GM19328 (cell line): ENCODE data around the gene NSMF.

ENCODE experiments used
- ATAC-seq: cut with Tn5 transposase; IDR thresholded peaks from one replicate; pipeline ENCODE4 v1.9.1; 2021; ENCODE audit warnings: mild to moderate bottlenecking, moderate library complexity; ENCODE audit not compliant: unreplicated experiment

Gene NSMF

DNA sequence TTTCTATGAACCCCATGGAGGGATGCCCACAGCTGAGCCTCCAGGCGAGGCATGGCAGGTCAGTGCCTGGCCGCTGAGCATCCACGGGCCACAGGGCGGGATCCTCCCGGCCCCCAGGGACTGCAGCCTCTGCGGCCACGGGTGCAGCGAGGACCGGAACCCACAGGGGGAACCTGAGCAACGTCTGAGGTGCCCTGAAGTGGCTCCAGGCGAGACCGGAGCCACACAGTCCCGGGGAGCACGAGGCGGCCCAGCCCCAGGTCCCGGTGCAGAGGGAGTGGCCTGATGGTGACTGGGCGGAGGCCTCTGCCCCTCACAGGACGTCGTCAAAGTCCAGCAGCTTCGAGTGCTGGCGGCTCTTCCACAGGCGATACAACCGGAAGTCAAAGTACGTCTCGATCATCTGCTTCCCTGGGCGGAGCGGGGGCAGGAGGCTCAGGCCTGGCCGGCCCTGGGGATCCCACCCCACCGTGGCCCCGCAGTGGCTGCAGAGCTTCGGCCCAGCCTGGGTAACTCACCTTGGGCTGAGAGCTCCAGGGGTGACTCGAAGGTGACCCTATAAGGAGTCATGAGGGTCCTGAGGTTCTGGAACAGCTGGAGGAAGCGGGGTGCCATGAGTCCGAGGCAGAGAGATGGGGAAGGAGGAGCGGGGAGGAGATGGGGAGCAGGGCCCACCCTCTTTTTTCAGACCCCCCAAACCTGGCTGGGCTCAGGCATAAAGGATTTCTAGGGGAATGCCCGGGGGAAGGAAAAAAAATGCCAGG is 9.9 kb downstream of the NSMF start:
- no peak for ATAC-seq

DNA sequence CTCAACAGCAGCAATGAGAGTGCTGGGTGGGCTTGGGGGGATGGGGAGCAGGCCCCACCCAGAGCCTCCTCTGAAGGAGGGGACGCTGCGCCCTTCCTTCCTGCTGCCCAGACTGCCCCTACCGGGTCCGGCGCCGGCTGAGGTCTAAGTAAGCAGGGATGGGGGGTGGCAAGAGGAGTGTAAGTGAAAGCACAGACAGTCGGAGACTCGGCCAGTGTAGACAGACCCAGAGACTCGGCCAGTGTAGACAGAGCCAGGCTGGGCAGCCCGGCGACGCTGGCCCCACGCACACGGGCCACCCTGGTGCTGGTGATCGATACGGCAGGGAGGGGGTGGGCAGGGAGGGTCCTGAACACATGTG is 10.6 kb downstream of the NSMF start:
- no peak for ATAC-seq

DNA sequence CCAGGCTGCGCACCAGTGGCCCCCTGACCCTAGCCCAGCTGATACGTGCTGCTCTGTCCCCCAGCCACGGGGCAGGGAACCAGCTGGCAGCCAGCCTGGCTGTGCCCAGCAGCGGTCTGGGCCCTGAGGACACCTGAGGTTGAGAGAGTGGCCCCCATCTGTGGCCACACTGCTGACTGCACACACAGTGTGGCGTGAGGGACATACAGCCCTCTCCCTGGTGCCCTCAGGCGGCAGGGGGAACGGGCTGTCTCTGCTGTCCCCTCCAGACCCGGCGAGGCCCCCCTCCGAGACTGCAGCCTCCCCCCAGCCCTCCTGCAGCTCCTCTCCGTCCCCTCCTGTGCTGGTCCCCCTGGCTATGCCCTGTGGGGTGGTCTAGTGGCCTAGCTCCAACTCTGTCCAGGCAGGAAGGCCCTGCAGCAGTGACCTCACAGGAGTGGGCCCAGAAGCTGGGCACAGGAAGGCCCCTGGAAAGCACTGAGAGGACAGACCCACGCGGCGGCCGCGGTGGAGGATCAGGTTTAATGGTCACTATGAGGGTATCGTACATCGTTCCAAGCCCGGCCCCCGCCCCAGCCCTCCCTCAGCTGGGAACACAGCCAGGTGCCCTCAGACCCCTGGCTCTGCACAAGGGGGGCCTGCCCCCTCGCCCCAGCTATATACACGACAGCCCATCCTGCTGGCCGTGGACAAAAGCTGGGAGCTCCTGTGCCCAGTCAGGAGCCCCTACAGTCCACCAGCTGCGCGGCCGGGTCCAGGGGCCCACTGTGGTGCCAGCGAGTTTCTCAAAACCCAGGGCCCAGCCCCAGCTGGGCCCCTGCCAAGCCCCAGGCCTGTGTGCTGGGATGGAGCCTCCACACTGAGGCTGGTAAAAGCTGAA is 11.2 kb downstream of the NSMF start:
- no peak for ATAC-seq

DNA sequence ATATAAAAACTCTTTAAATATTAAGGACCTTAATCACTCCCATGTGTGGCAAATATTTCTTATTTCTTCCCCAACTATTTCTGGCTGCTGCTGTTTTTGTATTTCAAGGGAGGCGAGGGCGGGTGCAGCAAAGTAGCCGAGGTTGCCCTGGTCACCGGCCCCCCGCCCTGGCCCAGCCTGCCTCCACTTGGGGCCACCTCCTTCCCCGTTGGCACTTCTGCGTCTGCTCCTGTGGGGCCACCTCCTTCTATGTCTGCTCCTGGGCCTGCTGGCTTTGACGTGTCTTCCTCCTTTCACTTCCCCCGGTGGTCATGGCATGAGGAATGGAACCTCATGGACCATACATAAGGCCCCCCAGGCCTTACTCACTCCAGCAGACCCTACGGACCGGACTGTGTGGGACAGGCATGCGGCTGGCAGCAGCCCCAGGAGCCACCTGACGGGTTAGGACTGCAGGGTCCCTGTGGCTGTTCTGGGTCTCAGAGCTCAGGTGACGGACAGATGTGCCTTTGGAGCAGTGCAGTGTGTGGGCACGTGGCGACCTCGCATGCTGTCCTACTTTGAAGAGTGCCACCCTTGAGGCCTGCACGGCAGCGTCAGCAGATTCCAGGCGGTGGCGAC is 12.2 kb downstream of the NSMF start:
- no peak for ATAC-seq

DNA sequence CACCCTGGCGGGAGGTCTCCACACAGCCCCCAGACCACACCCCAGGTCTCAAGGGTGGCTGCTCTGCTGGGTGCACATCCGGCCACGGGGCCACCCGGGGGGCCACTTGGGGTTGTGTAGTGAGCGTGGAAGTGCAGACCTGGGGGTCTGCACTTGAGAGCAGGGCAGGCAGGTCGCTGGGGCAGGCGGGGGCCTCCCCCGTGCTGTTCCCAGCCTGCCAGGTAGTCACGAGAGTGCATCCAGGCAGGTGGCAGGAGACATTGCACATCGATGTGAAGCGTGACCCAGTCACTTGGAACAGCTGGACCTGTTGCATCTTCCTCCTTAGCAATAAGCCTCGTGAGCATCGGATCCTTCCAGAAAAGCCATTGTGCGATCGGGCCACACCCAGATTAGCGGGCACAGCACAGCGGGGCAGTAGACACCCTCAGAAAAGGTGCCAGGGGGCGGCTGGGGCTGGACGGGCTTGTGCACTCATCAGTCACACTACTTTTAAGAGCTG is 13.2 kb downstream of the NSMF start:
- no peak for ATAC-seq

DNA sequence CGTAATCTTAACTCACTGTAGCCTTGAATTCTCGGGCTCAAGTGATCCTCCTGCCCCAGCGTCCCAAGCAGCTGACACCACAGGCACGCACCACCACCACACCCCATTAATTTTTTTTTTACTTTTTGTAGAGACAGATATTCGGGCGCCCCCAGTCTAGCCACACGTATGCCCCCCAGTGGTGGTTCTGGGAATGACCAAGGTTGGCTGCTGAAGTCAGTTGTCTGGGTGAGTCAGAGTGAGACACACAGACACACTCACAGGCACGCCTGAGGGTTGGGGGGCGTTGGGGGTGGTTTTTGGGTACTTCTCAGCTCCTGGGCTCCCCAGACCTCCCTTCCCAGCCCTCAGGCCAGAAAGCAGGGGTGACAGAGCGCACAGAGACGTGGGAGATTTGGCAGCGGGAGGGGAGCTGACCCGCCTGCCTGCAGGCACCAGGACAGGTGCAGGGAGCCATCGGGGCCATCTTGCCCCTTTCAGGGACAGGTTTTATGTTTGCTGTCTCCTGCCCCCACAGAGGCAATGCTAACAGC is 13.8 kb downstream of the NSMF start:
- ATAC-seq = no peak

DNA sequence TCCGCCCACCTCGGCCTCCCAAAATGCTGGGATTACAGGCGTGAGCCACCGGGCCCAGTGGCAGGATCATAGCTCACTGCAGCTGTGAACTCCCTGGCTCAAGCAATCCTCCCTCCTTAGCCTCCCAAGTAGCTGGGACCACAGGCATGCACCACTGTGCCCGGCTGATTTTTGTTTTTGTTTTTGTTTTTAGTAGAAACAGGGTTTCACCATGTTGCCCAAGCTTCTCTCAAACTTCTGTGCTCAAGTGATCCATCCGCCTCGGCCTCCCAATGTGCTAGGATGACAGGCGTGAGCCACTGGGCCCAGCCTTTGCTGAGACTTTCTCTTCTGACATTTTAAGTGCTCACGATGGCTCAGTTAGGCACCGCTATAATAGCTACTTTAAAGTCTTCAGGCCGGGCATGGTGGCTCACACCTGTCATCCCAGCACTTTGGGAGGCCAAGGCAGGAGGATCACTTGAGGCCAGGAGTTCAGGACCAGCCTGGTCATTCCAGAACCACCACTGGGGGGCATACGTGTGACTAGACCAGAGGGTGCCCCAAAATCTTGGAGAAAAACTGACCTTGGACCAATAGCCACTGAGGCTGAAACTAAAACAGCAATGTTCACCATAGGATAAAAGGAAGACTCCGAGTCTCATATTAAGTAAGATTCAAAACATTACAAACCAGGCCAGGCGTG is 14.9 kb downstream of the NSMF start:
- ATAC-seq = no peak

DNA sequence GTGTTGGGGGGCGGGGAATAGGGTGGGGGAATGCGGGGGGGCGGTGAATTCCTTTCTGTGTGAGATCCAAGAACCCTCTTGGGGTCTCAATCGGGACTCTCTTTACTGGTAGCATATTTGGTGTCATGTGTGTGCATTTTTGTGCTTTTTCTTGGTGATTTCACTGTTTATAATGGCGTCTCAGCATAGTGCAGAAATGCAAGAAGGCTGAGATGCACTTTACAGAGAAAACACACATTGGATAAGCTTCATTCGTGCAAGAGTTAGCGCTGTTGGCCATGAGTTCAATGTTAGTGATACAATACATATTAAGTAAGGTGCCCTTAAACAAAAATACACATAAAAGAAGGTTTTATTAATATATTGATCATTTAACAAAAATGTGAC is 17.2 kb downstream of the NSMF start:
- ATAC-seq = no peak

DNA sequence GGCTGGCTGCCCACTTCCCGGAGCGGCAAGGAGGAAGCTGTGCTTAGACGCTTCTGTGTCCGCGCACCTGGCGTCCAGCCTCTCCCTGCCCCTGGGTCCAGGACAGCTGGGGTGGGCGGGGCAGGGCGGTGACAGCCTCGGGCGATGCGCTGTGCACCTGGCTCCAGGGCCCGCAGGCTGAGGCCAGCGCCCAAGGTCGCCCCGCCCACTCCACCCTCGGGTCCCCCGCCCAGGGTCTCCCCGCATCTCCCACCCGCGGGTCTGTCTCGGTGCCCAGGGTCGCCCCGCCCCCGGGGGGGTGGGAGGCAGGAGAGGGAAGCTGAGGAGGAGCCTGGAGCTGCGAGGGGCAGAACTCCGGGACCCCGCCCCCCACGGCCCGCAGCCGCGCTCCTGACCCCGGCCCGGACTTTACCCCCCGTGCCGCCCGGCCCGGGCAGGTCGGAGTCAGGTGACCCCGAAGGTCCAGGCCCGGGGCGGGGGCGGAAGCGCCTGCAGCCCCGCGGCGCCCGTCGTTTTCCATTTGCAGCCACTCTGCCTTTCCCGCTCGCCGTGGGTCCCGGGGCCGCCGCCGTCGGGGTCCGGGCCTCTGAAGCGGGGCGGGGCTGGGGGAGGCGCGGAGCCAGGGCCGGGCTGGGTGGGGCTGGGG is 17.7 kb downstream of the NSMF start, which contains the start of gene ENTPD8:
TSS of gene ENTPD8 (minus strand) at position 69 of the 646 bp plus-strand sequence. CDS start 3,072 bp downstream, outside the sequence.
- ATAC-seq = no peak

DNA sequence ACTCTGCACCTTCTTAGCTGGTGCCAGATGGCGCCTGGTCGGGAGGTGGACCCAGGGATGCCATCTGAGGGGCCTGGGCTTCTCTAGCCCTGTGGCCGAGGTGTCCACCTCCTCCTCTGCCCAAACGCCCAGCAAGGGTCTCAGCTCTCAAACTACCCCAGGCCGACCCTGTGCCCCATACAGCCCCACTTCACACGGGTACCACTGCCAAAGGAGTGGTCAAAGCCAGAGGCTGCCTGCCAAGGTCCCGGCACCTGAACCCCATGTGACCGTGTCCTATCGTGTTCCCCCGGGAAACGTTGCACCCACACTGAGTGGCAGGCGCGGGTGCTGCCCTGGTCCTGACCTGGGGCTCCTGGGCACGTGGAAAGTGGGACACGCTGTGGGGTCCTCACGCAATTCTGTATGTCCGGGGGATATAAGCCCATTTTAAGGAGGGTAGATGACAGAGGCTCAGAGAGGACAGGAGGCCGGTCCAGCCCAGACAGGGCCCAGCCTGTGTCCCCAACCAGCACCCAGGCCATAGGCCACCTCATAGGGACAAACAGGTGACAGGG is 19.9 kb downstream of the NSMF start:
- no peak for ATAC-seq

DNA sequence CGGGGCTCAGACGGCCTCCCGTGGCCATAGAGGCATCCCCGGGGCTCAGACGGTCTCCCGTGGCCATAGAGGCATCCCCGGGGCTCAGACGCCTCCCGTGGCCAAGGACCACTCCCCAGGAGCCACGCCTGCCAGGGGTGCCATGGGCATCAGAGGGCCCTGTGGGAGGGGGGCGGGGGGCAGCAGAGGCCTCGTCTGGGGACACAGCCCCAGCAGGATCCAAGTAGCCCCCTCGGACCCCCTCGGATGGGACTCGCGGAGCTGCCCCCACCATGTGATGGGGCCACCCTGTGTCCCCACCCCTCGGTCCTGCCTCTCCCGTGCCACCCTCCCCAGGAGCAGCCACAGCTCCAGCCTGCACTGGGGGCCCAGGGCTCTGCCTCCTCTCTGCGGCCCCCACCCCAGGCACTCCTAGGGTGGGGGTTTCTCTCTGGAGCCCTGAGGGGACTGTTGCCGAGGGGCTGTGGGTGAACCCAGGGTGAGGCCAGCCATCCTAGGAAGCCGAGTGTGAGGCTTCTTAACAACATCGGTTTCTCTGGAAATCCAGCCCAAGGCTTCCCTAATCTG is 20.5 kb downstream of the NSMF start:
- no peak for ATAC-seq

DNA sequence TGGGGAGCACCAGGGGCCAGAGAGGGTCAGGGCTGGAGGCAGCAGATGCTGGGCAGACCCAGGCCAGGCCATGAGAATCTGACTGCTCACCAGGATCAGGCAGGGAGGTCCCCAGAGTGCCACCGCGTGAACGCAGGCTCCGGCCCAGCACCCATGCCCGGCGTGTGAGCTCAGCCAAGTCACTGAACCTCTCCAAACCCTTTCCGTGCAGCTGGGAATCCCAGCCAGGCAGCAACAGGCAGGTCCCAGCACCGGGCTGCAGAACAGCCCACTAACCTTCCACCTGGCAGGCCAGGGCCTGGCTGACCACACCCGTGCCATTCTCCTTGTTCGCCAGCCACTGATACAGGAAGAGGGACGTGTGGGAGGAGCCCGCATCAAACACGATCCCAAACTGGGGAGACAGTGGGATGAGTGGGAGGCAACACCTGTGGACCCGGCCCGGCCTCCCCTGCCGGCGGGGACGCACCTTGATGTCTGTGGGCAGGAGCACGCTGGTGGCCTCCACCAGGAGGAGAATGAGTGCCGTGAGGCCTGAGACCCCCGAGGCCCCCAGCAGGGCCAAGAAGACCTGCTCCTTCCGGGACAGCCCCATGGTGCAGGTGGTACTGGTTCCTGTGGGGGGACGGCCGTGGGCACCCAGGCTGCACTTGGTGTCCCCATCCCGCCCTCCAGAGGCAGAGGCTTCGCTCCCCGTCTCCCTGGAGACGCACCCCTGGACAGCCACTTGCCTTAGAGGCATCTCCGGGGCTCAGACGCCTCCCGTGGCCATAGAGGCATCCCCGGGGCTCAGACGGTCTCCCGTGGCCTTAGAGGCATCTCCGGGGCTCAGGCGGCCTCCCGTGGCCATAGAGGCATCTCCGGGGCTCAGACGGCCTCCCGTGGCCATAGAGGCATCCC is 21.2 kb downstream of the NSMF start:
- no peak for ATAC-seq

DNA sequence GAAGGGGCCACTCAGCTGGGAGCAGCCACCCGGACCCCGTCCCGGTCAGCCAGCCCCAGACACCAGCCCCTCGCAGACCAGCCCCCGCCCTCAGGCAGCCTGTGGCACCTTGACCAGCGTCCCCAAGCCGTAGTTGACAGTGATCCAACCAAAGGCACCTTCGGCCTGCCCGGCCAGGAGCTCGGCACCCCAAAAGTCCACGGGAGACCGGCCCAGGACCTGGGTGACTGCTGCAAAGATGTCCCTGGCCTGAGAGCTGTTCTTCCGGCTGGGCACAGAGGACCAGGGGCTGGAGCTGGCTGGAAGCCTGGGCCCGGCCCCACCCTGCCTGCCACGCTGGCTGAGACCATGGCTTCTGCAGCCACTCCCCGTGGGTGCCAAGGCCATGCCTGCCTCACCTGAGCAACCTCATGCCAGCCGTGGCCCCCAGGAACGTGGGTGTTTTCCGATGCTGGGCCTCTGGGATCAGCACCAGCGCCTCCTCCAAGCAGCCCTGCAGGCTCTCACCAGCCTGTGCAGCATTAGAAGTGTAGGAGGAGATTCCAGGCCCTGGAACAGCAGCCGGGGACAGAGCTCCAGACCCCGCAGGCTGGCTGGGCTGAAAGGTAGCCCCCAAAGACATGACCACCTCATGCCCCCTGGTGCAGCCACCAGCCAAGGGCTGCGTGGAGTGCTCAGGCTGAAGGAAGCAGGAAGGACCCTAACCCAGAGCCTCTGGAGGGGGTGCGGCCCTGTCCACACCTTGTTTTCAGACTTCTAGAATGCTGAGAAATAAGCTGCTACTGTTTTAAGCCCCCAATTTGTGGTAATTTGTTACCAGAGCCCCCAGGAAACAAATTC is 22.2 kb downstream of the NSMF start:
- ATAC-seq = no peak

DNA sequence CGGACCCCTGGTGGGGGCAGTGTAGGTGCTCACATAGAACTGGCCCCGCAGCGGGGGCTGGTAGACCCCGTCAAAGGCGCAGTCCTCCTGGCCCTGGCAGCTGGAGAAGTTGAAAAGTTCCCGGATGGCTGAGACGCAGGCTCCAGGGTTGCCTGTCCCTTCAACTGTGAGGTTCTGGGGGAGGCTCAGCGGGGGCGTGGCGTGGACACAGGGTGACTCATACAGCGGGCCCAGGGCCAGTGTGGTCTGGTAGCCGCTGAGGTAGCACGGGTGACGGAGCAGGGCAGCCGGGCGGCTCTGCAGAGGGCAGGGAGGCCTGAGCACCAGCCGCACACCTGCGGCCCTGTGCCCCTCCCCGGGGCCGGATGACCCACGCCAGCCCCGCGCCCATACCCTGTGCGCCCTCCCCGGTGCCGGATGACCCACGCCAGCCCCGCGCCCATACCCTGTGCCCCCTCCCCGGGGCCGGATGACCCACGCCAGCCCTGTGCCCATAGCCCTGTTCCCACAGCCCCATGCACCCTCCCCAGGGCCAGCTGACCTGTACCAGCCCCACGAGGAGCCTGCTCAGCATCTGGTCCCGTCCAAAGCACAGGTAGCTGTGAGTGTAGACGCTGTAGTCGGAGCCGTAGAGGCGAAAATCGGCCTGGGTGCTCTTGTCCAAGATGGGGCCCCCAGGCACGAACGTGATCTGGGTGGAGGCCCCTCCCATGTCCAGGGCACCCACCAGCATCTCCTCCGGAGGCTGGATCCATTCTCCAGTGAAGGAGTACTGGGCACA is 23.0 kb downstream of the NSMF start:
- no peak for ATAC-seq

DNA sequence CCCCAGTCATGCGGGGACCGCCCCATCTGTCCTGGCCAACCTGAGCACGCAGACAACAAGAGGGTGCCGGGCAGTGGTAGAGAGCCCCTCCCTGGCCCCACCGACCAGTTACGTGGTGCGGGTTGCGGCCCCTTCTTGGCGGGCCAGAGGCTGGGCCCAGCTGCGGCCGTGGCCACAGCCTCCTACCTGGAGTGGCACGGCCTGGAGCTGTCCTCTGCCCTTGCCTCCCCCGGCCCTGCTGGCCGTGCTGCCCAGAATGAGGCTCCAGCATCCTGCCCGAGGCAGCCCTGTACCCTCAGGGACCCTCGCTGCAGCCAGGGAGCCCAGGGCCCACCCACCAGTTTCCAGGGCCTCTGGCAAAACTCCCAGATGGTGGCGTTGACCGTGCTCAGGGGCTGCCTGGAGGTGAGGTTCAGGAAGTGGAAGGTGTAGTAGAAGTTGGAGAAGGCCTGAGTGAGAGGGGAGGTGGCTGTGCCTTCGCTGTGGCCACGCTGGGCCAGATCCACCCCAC is 23.7 kb downstream of the NSMF start:
- no peak for ATAC-seq

DNA sequence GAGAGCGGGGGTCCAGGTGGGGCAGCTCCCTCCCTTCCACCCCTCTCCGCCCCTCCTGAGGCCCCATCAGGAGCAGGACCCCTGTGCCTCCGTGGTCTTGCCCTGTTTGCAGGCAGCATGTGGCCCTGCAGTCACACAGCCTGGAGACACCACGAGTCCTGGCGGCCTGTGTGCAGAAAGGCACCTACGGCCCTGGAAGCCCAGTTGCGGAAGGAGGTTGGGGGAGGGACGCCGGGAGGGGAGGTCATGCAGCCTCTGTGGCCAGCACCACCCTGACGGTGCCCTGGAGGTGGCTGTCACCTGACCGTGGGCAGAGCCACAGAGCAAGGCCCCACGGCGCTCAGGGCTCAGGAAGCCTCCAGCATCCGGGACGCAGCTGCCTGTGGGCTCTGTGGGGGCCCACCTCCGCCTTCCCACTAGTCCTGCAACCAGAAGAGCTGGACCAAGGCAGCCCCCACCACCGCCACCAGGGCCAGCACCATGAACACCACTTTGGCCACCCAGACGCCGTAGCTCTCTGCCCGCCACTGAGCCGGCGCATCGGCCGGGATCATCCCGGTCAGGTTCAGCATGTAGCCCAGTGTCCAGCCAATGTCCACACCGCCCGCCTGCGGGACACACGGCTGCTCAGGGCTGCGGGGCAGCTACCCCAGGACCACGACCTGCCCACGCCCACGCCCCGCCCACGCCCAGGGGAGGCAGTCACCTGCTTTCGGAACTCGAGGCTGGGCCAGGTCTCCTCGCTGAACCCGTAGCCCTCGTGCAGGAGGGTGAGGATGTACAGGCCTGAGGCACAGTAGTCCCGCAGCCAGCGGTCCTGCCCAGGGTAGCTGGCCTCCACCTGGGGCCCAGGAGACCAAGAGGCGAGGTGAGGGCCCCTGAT is 24.4 kb downstream of the NSMF start:
- ATAC-seq = no peak
